Fibroblast of the aortic adventitia (primary cell): ENCODE data around the gene CDKL1. TPM values are rescaled to one million over a fixed set of nuclear protein-coding genes. Genes with fewer than 3 reads are reported as not detected.

Experiments
- DNase-seq: peaks from one replicate; pipeline ENCODE4 v3.0.0-alpha.2; 2010; ENCODE audit warnings: low read depth
- H3K4me3 ChIP-seq: 2 replicates; pipeline ENCODE4 v1.5.1; 2011; ENCODE audit warnings: low read depth, mild to moderate bottlenecking, control low read depth, low read length, moderate library complexity
- total RNA-seq: library from RNA; depleted of rRNA; stranded (reverse); fragments of >200 nt; gene quantifications from 2 replicates; pipeline ENCODE4 v1.2.3, GENCODE V29; 2012; ENCODE audit warnings: low replicate concordance
- TF ChIP-seq, protein P1 (sequence below): IDR thresholded peaks from 2 replicates; pipeline ENCODE4 v1.5.1; 2011; ENCODE audit warnings: mild to moderate bottlenecking, low read length, control low read depth, inconsistent platforms; ENCODE audit not compliant: insufficient read depth

Gene CDKL1
- total RNA-seq, 1 donor: 7.3 TPM

DNA sequence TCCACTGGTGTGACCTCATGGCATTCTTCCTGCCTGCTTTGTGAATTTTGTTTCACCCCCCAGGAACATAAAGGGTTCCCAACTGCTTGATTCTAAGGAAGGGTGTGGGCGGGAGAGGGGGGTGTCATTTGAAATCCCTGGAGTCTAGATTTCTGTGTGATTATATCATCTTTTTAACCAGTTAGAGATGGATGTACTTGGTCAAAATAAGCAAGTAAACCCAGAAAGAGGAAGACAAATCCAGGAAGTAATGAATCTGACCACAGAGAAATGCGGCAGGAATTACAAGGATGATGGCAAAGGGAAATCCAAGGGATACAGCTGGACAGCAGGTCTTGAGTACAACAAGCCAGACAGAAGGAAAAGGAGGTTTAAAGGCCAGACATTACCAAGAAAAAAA lies 45.7 kb downstream of the CDKL1 start:
- H3K4me3 ChIP-seq: no peak overlapping the region
- no peak for DNase-seq
- TF ChIP-seq, protein P1, sequence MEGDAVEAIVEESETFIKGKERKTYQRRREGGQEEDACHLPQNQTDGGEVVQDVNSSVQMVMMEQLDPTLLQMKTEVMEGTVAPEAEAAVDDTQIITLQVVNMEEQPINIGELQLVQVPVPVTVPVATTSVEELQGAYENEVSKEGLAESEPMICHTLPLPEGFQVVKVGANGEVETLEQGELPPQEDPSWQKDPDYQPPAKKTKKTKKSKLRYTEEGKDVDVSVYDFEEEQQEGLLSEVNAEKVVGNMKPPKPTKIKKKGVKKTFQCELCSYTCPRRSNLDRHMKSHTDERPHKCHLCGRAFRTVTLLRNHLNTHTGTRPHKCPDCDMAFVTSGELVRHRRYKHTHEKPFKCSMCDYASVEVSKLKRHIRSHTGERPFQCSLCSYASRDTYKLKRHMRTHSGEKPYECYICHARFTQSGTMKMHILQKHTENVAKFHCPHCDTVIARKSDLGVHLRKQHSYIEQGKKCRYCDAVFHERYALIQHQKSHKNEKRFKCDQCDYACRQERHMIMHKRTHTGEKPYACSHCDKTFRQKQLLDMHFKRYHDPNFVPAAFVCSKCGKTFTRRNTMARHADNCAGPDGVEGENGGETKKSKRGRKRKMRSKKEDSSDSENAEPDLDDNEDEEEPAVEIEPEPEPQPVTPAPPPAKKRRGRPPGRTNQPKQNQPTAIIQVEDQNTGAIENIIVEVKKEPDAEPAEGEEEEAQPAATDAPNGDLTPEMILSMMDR: no peak

- no peak for DNase-seq
- TF ChIP-seq, protein P1: no peak
- H3K4me3 ChIP-seq: no peak overlapping the region
These were observed 47.7 kb downstream of the CDKL1 start for GRCh38 chr14:50348933-50349332.

DNA sequence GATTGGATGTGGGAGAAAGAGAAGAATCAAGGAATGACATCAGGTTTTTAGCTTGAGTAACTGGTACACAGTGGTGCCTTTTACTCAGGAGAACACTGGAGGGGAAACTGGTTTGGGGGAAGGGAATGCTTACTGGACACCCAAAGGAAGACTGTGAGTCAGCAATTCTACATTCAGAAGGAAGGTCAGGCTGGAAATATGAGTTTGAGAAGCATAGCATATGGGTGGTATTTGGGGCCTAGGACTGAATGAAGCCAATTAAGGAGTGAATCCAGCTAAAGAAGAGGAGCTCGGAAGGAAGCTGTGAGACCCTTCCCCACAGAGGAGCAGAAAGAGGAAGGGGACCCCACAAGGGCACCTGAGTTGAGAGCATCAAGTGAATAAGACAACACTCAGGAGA lies 49.2 kb downstream of the CDKL1 start:
- peak; percentile 68 for DNase-seq
- H3K4me3 ChIP-seq: no peak overlapping the region
- TF ChIP-seq, protein P1: no peak

GRCh38 chr14:50345846-50346422 lies 50.7 kb downstream of the CDKL1 start:
- DNase-seq: no peak
- TF ChIP-seq, protein P1: no peak
- no peak overlapping the region for H3K4me3 ChIP-seq

- no peak overlapping the region for H3K4me3 ChIP-seq
- TF ChIP-seq, protein P1: no peak
- DNase-seq: no peak
These were observed 51.7 kb downstream of the CDKL1 start for GRCh38 chr14:50344876-50345563.

GRCh38 chr14:50344116-50344775 lies 52.4 kb downstream of the CDKL1 start:
- DNase-seq: peak; percentile 38
- TF ChIP-seq, protein P1: no peak
- H3K4me3 ChIP-seq: no peak overlapping the region
